HG03558 (cell line): ENCODE measurements around the gene SALL3.

Source experiments
- ATAC-seq: cut with Tn5 transposase; IDR thresholded peaks from one replicate; pipeline ENCODE4 v1.9.1; 2021; ENCODE audit warnings: moderate number of reproducible peaks; ENCODE audit not compliant: unreplicated experiment; ENCODE audit errors: extremely low read depth

SALL3 gene

DNA sequence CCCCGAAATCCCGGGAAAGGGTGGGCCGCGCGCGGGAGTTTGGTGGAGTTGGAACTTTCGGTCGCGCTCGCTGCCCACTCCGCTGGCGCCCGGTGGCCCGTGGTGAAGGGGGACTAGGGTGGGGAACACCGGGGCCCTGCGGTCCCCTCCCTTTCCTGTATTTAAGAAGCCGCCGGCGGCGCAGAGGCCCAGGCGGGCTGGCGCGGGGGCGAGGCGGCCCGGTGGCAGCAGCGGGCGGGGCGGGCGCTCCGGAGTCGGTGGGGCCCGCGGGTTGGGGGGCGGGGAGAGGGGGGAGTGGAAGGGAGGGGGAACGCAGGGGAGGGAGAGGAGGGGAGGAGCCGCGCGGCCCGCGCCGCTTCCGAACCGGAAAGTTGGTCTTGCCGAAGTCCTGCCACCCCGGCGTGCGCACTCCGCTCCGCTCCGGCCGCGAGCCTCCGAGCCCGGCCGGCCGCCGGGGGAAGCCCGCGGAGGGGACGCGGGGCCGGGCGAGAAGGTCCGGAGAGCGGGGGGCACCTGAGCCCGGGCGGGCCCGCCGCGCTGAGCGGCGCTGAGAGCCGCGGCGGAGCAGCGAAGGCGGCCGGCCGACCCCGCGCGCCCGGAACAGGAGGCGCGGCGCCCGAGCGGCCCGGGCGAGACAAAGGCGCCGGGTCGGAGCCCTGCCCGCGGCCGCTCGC, 425 bp upstream of the SALL3 start:
- ATAC-seq, result no peak

DNA sequence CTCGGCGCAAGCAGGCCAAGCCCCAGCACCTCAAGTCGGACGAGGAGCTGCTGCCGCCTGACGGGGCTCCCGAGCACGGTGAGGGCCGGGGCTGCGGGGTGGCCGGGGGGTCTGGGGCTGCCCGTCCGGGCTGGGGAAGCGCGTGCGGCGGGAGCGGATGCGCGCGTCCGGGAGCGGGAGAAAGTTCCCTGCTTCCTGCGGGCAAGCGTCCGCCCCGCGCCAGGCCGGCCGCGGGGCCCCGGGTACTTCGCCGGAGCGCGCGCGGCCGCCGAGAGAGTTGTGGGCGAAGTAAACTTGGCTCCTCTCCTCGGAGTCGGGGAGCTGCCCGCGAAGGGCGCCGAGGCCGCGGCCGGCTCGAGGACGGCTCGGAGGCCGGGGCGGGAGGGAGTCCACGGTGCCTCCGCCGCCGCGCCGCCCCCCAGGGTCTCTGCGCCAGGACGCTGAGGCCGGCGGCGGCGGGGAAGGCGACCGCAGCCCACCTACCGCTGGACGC, 707 bp downstream of the SALL3 start:
- ATAC-seq, result no peak

DNA sequence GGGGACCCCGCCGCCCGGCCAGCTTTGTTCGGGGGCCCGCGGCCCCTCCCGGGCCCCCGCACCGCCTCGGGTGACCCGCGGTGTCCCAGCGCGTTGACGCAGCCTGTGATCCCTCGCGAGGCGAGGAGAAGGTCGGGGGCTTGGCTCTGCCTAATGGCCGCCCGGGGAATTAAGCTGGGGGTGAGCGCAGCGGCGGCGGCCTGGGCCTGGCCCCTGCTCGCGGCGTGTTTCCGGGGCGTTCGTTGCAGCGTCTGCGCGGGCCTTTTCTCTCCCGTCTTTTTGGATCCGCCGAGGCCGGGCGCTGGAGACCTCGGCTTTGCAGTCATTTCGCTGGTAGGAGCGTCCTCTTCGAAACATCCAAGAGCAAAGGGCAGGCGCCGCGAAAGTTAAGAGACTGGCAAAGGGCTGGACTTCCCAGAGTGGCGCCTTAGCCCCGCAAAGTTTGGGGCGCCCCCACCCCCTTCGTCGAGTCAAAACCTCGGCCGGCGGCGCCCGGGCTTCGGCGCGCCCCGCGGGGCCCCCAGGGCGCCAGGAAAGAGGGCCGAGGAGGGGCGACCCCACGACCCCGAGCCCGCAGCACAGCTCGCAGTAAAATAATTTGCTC, 1.3 kb downstream of the SALL3 start:
- ATAC-seq, result no peak

DNA sequence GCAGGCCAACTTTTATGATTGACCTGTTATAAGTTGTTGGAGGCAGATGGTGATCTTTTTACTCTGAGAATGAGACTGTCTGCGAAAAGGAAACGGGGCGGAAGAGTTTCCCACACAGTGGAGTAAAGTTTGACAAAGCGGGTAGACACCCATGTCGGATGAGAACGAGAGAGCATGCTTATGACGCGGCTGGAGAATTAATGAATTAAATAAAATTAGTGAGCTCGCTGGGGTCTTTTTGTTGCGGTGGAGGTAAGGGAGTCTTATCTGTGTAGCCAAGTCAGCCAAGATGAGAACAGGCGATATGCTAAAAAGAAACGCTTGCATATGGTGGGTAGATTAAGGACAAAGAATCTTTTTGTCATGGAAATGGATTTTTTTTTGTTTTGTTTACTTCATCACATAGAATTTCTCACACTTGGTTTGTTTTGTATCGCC, 1.8 kb downstream of the SALL3 start:
- ATAC-seq, result no peak

DNA sequence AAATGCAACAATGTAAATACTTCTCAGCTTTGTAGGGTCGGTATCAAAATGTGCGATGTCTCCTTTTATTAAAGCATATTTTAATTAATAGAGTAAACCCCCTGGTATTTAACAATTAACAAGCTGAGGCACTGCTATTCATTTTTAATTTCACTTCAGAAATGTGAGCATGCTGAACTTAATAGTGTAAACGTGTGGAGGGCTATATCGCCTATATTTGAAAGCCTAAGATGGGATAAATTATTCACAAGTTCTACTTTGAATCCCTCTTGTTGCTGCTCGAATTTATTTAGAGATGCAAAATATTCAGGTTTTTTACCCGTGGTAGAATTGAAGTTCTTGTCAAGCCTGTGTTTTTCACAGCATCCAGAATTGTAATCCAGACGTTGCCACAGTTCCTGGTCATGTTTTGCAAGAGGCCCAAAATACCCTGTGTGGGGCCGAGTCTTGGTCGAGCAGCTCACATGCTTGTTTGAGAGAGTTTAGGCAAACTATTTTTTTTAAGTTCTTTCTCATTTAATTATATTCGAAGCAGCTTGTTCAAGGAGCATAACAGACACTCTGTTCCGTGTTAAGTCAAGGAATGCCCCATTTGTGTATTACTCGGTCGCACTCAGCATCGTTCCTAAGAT, 2.5 kb downstream of the SALL3 start:
- ATAC-seq, result no peak

DNA sequence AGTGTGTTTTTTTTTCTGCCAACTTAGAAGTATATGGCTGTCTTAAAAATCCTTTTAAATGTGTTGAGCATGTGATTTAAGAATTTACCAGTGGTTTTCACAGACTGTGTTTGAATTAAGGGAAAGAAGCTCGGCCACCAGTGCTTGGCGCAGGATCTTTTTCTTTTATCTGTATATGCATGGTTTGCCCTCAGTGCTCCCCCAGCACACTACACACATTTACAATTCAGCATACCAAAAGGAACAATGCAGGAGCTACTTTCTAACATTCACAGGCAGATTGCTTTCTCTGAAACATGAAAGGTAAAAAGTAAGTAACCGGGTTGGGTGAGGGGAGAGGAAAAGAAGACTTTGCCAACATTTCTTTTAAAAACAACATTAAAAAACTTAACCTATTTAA, 3.9 kb downstream of the SALL3 start:
- no peak for ATAC-seq

DNA sequence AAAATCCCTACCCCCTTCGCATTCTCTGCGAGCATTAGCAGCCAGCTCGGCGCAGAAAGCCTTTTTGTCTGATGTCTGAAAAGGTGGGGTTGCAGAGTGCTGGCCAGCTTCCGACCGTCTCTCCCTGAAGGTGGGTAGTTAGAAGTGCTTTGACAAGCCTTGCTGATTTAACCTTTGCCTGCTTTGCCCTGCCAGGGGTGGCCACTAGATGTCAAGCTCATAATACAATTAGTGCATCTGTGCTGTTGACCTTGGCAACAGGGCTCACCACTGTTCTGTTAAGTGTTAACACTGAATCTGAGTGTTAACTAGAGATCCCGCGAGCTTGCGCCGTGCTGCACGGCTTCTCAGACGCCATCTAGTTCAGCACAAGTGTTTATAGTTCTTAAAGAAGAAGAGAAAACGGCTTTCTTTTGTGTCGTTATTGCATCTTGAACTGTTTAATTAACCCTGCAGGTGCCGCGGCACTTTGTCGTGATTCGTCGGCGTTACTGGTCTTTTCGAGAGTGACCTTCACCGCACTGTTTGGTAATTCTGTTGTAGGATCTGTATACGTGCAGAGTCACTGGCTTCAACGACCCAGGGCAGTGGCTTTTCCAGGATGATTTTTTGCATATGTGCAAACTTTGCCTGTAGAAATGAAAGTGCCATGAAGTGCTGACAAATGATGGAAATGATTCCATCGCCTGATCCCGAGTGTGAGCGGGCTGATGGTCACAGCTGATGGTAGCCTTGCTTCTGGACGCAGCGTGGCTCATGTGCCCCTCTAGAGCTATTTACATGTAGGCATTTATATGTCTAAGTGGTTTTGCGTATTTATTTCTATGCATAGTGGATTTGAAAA, 5.5 kb downstream of the SALL3 start:
- no peak for ATAC-seq

DNA sequence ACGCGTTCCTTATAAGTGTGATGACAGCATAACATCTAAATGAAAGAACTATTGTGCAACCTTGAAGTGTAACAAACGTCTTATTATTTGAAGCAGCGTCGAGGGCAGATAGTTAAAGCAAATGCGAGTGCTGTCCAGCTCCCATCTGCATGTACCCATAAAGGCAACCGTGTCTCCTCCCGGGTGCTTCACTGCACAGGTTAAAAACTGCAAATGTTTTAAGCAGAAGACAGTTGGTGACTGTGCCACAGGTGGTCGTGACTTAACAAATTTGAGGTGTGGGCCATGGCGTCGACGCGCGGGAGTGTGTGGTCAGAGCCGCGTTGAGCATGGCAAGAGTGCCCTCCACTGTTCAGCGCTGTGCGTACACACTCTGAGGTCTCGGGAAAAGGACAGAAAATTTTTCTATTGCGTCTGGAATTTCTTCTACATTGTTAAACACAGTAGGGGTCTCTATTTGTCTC, 6.4 kb downstream of the SALL3 start:
- no peak for ATAC-seq

DNA sequence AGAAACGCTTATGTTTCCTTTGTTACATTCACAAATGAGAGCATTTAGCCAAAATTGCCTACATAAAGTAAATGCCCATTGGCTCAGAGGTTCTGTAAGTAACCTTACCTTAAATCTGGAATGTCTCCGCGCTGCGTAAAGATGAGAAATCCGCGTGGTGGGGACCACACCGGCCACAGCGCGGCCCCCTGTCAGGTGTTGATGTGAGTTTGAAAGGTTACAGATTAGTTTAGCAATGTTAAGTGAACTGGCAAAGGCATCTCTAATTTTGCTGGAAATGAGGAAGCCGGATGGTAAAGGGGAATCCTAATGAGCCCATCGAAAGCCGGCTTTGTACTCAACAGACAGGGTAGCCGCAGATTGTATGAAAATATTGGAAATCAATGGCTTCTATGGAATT, 11.8 kb downstream of the SALL3 start:
- no peak for ATAC-seq

DNA sequence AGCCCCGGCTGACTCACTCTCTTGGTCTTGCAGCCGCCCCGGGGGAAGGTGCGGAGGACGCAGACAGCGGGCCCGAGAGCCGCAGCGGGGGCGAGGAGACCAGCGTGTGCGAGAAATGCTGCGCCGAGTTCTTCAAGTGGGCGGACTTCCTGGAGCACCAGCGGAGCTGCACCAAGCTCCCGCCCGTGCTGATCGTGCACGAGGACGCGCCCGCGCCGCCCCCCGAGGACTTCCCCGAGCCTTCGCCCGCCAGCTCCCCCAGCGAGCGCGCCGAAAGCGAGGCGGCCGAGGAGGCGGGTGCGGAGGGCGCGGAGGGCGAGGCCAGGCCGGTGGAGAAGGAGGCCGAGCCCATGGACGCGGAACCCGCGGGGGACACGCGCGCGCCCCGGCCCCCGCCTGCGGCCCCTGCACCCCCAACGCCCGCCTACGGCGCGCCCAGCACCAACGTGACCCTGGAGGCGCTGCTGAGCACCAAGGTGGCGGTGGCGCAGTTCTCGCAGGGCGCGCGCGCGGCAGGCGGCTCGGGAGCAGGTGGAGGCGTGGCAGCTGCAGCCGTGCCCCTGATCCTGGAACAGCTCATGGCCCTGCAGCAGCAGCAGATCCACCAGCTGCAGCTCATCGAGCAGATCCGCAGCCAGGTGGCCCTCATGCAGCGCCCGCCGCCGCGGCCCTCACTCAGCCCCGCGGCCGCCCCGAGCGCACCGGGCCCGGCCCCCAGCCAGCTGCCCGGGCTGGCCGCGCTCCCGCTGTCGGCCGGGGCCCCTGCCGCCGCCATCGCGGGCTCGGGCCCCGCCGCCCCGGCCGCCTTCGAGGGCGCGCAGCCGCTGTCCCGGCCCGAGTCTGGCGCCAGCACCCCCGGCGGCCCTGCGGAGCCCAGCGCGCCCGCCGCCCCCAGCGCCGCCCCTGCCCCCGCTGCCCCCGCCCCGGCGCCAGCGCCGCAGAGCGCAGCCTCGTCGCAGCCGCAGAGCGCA, 12.7 kb downstream of the SALL3 start:
- no peak for ATAC-seq

DNA sequence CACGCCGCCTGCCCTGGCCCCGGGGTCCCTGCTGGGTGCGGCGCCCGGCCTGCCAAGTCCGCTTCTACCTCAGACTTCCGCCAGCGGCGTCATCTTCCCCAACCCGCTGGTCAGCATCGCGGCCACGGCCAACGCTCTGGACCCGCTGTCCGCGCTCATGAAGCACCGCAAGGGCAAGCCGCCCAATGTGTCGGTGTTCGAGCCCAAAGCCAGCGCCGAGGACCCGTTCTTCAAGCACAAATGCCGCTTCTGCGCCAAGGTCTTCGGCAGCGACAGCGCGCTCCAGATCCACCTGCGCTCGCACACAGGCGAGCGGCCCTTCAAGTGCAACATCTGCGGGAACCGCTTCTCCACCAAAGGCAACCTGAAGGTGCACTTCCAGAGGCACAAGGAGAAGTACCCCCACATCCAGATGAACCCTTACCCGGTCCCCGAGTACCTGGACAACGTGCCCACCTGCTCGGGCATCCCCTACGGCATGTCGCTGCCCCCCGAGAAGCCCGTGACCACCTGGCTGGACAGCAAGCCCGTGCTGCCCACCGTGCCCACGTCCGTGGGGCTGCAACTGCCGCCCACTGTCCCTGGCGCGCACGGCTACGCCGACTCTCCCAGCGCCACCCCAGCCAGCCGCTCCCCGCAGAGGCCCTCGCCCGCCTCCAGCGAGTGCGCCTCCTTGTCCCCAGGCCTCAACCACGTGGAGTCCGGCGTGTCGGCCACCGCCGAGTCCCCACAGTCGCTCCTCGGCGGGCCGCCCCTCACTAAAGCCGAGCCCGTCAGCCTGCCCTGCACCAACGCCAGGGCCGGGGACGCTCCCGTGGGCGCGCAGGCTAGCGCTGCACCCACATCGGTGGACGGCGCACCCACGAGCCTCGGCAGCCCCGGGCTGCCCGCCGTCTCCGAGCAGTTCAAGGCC, 13.7 kb downstream of the SALL3 start:
- ATAC-seq, result no peak

DNA sequence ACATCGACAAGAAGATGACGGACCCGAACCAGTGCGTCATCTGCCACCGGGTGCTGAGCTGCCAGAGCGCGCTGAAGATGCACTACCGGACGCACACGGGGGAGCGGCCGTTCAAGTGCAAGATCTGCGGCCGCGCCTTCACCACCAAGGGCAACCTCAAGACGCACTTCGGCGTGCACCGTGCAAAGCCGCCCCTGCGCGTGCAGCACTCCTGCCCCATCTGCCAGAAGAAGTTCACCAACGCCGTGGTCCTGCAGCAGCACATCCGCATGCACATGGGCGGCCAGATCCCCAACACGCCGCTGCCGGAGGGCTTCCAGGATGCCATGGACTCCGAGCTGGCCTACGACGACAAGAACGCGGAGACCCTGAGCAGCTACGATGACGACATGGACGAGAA, 14.4 kb downstream of the SALL3 start:
- ATAC-seq, result no peak

DNA sequence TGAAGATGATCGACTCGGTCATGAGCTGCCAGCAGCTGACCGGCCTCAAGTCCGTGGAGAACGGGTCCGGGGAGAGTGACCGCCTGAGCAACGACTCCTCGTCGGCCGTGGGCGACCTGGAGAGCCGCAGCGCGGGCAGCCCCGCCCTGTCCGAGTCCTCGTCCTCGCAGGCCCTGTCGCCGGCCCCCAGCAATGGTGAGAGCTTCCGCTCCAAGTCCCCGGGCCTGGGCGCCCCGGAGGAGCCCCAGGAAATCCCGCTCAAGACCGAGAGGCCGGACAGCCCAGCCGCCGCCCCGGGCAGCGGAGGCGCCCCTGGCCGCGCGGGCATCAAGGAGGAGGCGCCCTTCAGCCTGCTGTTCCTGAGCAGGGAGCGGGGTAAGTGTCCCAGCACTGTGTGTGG, 14.9 kb downstream of the SALL3 start:
- ATAC-seq, result no peak

DNA sequence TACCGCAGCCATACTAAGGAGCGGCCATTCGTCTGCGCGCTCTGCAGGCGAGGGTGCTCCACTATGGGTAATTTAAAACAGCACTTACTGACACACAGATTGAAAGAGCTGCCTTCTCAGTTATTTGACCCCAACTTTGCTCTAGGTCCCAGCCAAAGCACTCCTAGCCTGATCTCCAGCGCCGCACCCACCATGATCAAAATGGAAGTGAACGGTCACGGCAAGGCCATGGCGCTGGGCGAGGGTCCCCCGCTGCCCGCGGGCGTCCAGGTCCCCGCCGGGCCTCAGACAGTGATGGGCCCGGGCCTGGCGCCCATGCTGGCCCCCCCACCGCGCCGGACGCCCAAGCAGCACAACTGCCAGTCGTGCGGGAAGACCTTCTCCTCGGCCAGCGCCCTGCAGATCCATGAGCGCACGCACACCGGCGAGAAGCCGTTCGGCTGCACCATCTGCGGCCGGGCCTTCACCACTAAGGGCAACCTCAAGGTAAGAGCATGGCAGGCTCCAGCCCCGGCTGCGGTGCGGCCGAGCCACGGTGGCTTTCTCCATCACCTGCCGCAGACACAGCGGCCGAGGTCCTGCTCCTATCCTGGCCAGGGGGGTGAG, 15.5 kb downstream of the SALL3 start:
- no peak for ATAC-seq

DNA sequence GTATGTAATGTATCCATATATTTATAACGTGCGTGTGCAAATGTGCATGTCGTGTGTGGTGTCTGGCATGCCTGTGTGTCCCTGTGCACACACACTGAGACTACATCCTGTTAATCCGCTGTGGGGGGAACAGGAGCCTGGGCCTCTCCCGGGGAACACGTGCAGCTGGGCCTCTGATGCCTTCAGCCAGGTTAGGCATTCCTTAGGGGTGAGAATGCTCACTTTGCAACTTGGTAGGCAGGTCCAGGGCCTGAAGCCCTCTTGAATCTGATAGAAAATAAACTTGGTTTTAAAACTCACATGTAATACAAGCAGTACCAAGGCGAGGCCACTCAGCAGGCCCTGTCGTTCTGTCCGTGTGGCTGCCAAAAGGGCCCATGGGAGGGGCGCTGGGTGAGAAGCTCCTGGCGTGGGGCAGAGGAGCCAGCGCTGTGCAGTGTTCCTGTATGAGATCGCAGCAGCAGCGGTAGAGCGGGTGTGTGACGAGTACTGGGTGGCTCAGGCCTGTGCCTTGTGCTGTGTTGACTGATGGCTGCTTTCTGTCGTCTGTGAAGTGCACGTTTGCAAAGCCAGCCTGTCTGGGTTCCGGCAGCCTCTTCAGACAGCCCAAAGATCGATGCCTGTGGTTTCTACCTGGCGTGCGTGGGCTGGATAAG, 16.2 kb downstream of the SALL3 start:
- no peak for ATAC-seq

DNA sequence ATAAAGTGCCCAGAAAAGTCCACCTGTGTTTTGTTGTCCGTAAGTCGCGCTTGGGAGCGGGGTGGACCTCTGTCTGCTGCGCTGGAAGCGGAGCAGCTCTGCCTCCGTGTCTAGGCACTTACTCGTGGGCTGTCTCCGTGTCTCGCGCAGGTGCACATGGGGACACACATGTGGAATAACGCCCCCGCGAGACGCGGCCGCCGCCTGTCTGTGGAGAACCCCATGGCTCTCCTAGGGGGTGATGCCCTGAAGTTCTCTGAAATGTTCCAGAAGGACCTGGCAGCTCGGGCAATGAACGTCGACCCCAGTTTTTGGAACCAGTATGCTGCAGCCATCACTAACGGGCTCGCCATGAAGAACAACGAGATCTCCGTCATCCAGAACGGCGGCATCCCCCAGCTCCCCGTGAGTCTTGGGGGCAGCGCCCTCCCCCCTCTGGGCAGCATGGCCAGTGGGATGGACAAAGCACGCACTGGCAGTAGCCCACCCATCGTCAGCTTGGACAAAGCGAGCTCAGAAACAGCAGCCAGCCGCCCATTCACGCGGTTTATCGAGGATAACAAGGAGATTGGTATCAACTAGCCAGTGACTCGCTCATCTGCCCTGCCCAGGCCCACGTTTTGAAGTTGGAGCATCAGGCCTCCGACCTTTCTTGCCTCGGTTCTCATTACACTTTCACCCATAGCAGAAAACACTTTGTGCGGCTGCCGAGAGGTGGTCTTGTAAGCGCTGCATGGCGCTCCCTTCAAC, 17.3 kb downstream of the SALL3 start:
- no peak for ATAC-seq
